Osteoblast (primary cell): ENCODE results near the gene SORCS1. TPM values are rescaled to one million over a fixed set of nuclear protein-coding genes. Genes with fewer than 3 reads are reported as not detected.

ENCODE experiments used
- DNase-seq: peaks from one replicate; pipeline ENCODE4 v3.0.0; 2011; ENCODE audit warnings: low spot score, mixed read lengths; ENCODE audit not compliant: insufficient read length; ENCODE audit errors: missing footprints
- H2AFZ ChIP-seq: 2 replicates; pipeline ENCODE4 v1.6.0; 2011; ENCODE audit warnings: mild to moderate bottlenecking, low read length
- H3K27ac ChIP-seq: 2 replicates; pipeline ENCODE4 v1.5.1; 2011; ENCODE audit warnings: mild to moderate bottlenecking, low read depth, low read length, moderate library complexity
- H3K27me3 ChIP-seq: 2 replicates; pipeline ENCODE4 v1.6.0; 2012; ENCODE audit warnings: mild to moderate bottlenecking, control low read depth, inconsistent platforms, low read length, moderate library complexity; ENCODE audit not compliant: insufficient read depth
- H3K36me3 ChIP-seq: 2 replicates; pipeline ENCODE4 v1.5.1; 2011; ENCODE audit warnings: mild to moderate bottlenecking, low read length, control low read depth, moderate library complexity; ENCODE audit not compliant: insufficient read depth
- H3K4me1 ChIP-seq: 2 replicates; pipeline ENCODE4 v1.5.1; 2011; ENCODE audit warnings: mild to moderate bottlenecking, low read length, control low read depth, moderate library complexity; ENCODE audit not compliant: insufficient read depth
- H3K4me2 ChIP-seq: 2 replicates; pipeline ENCODE4 v1.6.0; 2011; ENCODE audit warnings: mild to moderate bottlenecking, low read length; ENCODE audit not compliant: insufficient read depth
- H3K4me3 ChIP-seq: fragments of 200-600 bp; sonication (generic); 3 replicates; pipeline ENCODE4 v1.5.1; 2012; ENCODE audit warnings: mild to moderate bottlenecking, low read length, inconsistent platforms; ENCODE audit not compliant: insufficient read depth
- H3K79me2 ChIP-seq: 2 replicates; pipeline ENCODE4 v1.6.0; 2012; ENCODE audit warnings: mild to moderate bottlenecking, low read length, control low read depth, inconsistent platforms; ENCODE audit not compliant: insufficient read depth
- H3K9me3 ChIP-seq: 2 replicates; pipeline ENCODE4 v1.5.1; 2011; ENCODE audit warnings: low read depth, low read length, control low read depth
- H4K20me1 ChIP-seq: 2 replicates; pipeline ENCODE4 v1.6.0; 2012; ENCODE audit warnings: mild to moderate bottlenecking, low read length, control low read depth; ENCODE audit not compliant: insufficient read depth
- total RNA-seq: library from RNA; depleted of rRNA; stranded (reverse); fragments of >200 nt; gene quantifications from 2 replicates; pipeline ENCODE4 v1.2.3, GENCODE V29; 2012
- TF ChIP-seq, protein P1 (sequence below): IDR thresholded peaks from 2 replicates; pipeline ENCODE4 v1.5.1; 2011; ENCODE audit warnings: mild to moderate bottlenecking, low read depth, low read length, moderate library complexity; ENCODE audit errors: extremely low read depth

Gene SORCS1
- total RNA-seq, 1 donor, result not detected

DNA sequence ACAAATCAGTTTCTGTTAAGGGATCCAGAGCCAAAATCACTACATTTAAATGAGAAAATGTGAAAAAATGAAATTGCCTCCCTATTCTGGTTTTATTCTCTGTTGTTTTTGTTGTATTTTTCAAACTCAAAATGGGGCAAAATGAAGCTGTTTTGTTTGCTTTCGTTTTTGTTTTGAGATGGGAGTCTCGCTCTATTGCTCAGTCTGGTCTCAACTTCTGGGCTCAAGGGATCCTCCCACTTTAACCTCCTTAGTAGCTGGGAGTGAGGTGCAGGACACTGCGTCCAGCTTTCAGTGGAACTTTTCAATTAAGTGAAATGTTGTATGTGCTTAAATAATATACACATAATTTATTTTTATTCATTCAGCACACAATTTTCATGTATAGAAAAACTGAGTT is 205.0 kb downstream of the SORCS1 start:
- H3K27ac ChIP-seq, result no peak overlapping the region
- H3K4me3 ChIP-seq, result no peak overlapping the region
- no peaks in the 10 kb centered on the region for H3K27me3 ChIP-seq
- no peaks in the 10 kb centered on the region for H3K4me1 ChIP-seq
- TF ChIP-seq, protein P1, sequence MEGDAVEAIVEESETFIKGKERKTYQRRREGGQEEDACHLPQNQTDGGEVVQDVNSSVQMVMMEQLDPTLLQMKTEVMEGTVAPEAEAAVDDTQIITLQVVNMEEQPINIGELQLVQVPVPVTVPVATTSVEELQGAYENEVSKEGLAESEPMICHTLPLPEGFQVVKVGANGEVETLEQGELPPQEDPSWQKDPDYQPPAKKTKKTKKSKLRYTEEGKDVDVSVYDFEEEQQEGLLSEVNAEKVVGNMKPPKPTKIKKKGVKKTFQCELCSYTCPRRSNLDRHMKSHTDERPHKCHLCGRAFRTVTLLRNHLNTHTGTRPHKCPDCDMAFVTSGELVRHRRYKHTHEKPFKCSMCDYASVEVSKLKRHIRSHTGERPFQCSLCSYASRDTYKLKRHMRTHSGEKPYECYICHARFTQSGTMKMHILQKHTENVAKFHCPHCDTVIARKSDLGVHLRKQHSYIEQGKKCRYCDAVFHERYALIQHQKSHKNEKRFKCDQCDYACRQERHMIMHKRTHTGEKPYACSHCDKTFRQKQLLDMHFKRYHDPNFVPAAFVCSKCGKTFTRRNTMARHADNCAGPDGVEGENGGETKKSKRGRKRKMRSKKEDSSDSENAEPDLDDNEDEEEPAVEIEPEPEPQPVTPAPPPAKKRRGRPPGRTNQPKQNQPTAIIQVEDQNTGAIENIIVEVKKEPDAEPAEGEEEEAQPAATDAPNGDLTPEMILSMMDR, result no peak
- no peak overlapping the region for H2AFZ ChIP-seq
- no peaks in the 10 kb centered on the region for H3K79me2 ChIP-seq
- H3K4me2 ChIP-seq, result no peak overlapping the region
- no peaks in the 10 kb centered on the region for H3K36me3 ChIP-seq
- H4K20me1 ChIP-seq, result no peaks in the 10 kb centered on the region
- no peaks in the 10 kb centered on the region for H3K9me3 ChIP-seq
- no peak for DNase-seq

DNA sequence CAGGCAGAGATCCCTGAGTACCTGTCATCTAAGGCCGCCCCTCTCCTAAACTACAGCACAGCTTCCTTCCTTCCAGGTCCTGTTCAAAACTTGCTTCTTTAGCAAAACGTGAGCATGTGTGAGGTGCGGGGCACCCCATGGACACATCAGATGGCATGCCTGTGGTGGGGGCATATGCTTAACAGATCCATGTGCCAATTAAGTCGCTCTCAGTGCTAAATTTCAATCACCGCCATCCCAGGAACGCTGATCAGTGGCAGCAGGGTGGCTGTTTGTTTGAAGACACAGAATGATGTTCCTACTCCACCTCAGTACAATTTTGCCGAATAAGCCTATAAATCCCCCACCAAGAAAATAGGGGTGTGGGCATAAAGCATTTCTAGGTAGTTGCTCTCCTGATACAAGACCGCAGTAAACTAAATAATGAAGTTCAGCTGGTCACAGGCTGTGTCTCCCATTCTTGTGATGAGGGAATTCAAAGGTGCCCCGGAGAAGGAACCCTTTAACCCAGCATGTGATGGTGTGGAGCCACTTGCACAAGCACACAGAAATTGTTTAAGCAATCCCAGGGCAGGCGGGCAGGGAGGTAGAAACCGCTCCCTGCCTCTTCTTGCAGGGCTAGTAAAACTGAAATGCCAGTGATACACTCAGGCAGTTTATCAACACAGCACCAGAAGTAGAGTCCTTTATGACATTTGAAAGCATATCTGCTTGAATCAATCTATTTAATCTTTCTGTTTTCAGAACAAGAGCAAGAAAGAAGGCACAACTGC is 205.7 kb downstream of the SORCS1 start:
- no peaks in the 10 kb centered on the region for H4K20me1 ChIP-seq
- H3K27ac ChIP-seq, result no peak overlapping the region
- no peaks in the 10 kb centered on the region for H3K79me2 ChIP-seq
- no peak overlapping the region for H3K4me3 ChIP-seq
- no peaks in the 10 kb centered on the region for H3K9me3 ChIP-seq
- no peak for DNase-seq
- no peaks in the 10 kb centered on the region for H3K4me1 ChIP-seq
- H3K27me3 ChIP-seq, result no peaks in the 10 kb centered on the region
- H2AFZ ChIP-seq, result no peak overlapping the region
- no peaks in the 10 kb centered on the region for H3K36me3 ChIP-seq
- H3K4me2 ChIP-seq, result no peak overlapping the region
- TF ChIP-seq, protein P1, result no peak

DNA sequence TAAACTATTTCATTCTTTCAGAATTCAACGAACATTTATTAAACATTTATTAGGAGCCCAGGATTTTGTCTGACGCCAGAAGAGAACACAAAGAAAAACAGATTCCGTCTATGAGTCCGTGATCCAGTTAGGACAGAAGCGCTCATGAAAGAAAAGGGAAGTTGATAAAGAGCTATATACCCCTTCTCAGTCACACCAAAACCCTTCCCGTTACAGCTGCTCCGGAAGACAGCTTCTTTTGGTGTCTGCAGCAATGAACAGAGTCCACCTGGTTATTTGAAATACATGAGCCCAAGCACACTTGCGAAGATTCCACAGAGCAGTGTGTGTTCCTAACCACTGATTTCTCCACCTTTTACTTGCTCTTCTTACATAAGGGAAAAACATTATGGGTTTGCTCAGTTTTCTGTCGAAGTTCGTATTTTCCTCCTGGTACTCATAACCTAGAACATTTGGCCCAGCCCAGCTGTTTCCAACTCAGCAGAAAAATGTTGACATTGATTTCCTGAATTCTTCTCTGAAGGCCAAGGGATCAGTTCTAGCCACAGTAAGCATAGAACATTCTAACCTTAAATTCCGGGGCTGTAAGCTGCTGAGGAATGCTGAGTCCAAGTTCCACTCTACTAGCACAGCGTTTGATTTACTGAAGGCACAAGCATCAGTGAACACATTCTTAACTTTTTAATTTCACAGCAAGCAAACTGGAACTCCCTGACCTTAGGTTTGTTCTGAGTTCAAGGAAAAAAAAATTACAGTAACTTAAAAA is 206.5 kb downstream of the SORCS1 start:
- no peak for DNase-seq
- TF ChIP-seq, protein P1, result no peak
- H3K9me3 ChIP-seq, result no peaks in the 10 kb centered on the region

More for the DNA sequence above, 206.5 kb downstream of the SORCS1 start:
- Histone ChIP-seq H3K36me3 (no peaks in the 10 kb centered on the region), H3K4me1 (no peaks in the 10 kb centered on the region), H3K4me2 (no peak overlapping the region), H3K79me2 (no peaks in the 10 kb centered on the region), H2AFZ (no peak overlapping the region), H3K27ac (no peak overlapping the region), H3K27me3 (no peaks in the 10 kb centered on the region), H3K4me3 (no peak overlapping the region), H4K20me1 (no peaks in the 10 kb centered on the region)
